ENCODE results near the gene TLR1. TPM values are rescaled to one million over a fixed set of nuclear protein-coding genes. Genes with fewer than 3 reads are reported as not detected.

TLR1 gene
- total RNA-seq, 1 experiment from 2014 or later = 0.28 TPM

GRCh38 chr4:38779790-38780189 is 24.8 kb downstream of the TLR1 start:
- DNase-seq (ENCODE audit: low spot score) (no peak), ATAC-seq (no peak)
- Mint-ChIP-seq H3K27me3 (ENCODE audit: low read depth) (peaks cover 2% of the 10 kb centered on the region; the same call in 1 of the 2 replicates), H3K9me3 (peaks cover 10% of the 10 kb centered on the region), H3K4me3 (no peak overlapping the region), H3K27ac (no peak overlapping the region), H3K4me1 (no peaks in the 10 kb centered on the region), H3K36me3 (no peaks in the 10 kb centered on the region)
- CTCF ChIA-PET = interaction anchor here (5.7 kb wide), 1 partner anchor 21 kb away, joined by 65 read pairs; no protein-coding TSS in a partner anchor
- POLR2A ChIA-PET = no interaction called here
- TF ChIP-seq CDX4 (CRISPR knock-in tag; IDR thresholded peaks at IDR 0.05; ENCODE audit: borderline replicate concordance) (no peak), AR (CRISPR knock-in tag; IDR thresholded peaks at IDR 0.05) (no peak), MYBL2 (CRISPR knock-in tag; IDR thresholded peaks at IDR 0.05) (no peak), RORB (CRISPR knock-in tag; IDR thresholded peaks at IDR 0.05) (no peak), USF1 (CRISPR knock-in tag; IDR thresholded peaks at IDR 0.05) (no peak), FOXP1 (CRISPR knock-in tag; IDR thresholded peaks at IDR 0.05; ENCODE audit: borderline replicate concordance) (no peak), FOXJ3 (CRISPR knock-in tag; IDR thresholded peaks at IDR 0.05; ENCODE audit: borderline replicate concordance) (no peak), ZNF512 (CRISPR knock-in tag; IDR thresholded peaks at IDR 0.05; ENCODE audit: borderline replicate concordance) (no peak), JUN (CRISPR knock-in tag; IDR thresholded peaks at IDR 0.05) (no peak), STAT6 (CRISPR knock-in tag; conservative IDR thresholded peaks at IDR 0.05; ENCODE audit: low read depth) (no peak), OVOL2 (CRISPR knock-in tag; IDR thresholded peaks at IDR 0.05; ENCODE audit: borderline replicate concordance) (no peak), PRDM15 (CRISPR knock-in tag; IDR thresholded peaks at IDR 0.05) (no peak), TCF7 (CRISPR knock-in tag; IDR thresholded peaks at IDR 0.05; ENCODE audit: low read depth) (no peak), KAT7 (CRISPR knock-in tag; IDR thresholded peaks at IDR 0.05; ENCODE audit: borderline replicate concordance) (no peak), ZSCAN18 (CRISPR knock-in tag; IDR thresholded peaks at IDR 0.05) (no peak), ELF4 (CRISPR knock-in tag; IDR thresholded peaks at IDR 0.05; ENCODE audit: low read depth) (no peak), ATF1 (CRISPR knock-in tag; IDR thresholded peaks at IDR 0.05) (no peak), MLX (CRISPR knock-in tag; IDR thresholded peaks at IDR 0.05) (no peak), ZNF281 (CRISPR knock-in tag; IDR thresholded peaks at IDR 0.05) (no peak)
